ENCODE measurements around the gene APH1B.
A peak's percentile ranks its signal among the peaks of the same experiment; 100 is the strongest.
"Not testable (repeated sequence)": the region's sequence is repeated elsewhere in the genome, so short reads cannot be mapped to it uniquely, and the experiment has no call there.

The APH1B gene

GRCh38 chr15:63277038-63277892 is at the start of gene APH1B:
APH1B (plus strand) TSS chr15:63277605; CDS start chr15:63277624, 19 bp downstream.
- DNase-seq (ENCODE audit: low read depth): no peak

- no peak for DNase-seq (ENCODE audit: low read depth)
Measured at GRCh38 chr15:63227689-63228088, 49.7 kb upstream of the APH1B start.

DNA sequence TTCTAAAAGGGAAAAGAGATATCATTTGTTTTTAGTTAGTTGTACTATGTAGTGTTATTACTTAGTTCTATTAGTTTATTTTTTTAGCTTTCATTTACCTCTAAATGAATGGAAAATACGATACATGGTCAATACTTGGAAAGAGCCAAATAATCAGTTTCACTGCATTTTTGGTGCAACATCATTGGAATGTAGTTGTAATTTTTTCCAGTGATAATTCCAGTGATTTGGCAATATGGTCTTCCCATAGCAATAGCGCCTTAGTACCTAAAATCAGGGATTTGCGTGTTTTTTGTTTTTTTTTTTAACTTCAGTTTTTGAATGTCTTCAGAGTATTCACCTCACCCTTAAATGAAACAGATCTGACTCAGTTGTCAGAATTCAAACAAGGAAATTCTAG is 46.2 kb upstream of the APH1B start:
- no peak for DNase-seq (ENCODE audit: low read depth)

GRCh38 chr15:63231706-63232105 is 45.7 kb upstream of the APH1B start:
- no peak for DNase-seq (ENCODE audit: low read depth)

DNA sequence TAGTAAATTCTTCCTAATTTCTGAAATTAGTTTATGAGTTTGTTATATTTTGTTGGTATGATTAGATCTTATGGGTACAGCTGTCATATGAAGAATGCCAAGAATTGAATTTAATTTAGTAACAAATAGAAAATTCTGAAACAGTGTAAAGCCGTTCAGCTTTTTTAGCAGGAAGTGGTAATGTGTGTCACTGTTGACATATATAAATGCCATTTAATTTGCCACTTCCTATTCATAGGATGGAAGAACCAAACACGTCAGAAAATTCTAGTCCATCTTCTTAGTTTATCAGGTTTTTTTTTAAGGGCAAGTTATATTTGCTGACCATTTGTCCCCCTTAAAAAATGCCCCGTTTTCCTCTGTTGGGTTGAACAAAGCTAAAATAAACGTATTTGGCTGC is 45.0 kb upstream of the APH1B start:
- DNase-seq (ENCODE audit: low read depth): no peak

GRCh38 chr15:63232943-63233342 is 44.5 kb upstream of the APH1B start:
- no peak for DNase-seq (ENCODE audit: low read depth)

DNA sequence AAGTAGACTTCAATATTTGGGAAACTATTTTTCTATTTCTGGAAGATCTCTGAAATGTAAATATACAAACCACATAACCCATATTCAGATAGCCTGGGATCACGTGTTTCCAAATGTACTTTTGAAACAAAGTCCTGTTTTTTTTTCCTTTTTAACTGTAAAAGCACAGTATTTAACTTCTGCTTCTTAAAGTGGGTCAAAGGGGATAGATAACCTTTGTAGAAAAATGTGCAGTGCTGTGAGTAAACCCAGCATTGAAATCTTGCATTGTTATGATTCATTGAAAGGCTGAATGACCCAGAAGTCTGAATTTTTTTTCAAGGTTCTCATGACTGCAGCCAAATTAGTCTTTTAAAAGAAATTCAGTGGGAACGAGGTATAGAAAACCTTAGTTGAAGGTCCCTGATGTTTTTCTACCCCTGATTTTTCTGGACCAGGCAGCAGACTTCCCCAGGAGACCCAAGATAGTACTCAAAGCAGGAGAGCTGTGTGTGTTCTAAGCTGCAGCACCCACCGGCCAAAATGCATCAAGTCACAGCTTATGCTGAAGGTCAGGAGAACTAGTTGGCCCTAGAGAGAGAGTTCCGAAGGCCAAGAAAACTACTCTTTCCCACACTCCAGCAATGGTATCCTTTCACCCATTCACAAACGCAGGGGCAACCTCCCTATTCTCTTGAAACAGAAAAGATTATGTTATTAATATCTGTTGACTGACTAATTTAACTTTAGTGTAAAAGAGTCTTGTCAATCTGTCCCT is 43.6 kb upstream of the APH1B start:
- peak; percentile 42 for DNase-seq (ENCODE audit: low read depth)

DNA sequence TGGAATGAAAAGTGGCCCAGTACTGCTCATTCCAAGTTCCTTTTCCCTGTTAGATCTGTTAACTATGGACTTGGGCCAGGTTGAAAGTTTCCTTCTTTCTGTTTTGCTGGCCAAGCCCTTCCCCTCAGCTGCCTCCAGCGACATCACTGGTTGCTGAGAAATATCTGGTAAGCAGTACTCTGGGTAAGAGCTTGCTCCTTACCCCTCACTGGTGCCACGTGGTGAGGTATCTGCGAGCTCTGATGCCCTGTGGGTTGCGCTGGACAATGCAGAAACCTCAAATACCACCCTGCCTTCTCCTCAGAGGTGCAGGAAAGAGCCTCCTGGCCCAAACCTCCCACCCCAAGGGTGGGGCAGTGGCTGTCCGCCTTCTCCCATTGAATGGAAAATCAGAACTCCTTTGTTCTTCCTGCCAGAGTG is 42.9 kb upstream of the APH1B start:
- peak; percentile 60 for DNase-seq (ENCODE audit: low read depth)

DNA sequence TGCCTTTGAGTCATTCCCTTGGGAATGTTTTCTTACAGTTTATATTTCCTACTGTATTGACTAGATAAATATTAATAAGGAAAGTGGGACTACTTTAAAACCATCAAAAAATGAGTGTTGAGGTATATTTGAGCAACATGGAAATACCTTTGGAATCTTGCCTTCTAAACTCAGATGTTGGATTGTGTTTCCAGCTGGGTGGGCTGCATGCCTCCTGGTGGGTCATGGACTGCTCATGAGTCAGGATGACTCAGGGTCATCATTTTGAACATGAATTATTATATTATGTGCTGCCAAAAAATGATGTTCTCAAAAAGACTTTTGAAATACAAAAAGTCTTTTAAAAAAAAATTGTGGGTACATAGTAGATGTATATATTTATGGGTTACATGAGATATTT is 41.1 kb upstream of the APH1B start:
- DNase-seq (ENCODE audit: low read depth): peak; percentile 65

DNA sequence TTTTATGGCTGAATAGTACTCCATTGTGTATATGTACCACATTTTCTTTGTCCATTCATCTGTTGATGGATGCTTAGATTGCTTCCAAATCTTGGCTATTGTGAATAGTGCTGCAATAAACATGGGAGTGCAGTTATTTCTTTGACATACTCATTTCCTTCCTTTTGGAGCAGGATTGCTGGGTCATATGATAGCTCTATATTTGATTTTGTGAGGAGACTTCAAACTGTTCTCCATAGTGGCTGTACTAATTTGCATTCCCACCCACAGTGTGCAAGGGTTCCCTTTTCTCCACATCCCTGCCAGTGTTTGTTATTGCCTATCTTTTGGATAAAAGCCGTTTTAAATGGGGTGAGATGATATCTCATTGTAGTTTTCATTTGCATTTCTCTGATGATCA is 40.3 kb upstream of the APH1B start:
- not testable (repeated sequence) for DNase-seq (ENCODE audit: low read depth)

DNA sequence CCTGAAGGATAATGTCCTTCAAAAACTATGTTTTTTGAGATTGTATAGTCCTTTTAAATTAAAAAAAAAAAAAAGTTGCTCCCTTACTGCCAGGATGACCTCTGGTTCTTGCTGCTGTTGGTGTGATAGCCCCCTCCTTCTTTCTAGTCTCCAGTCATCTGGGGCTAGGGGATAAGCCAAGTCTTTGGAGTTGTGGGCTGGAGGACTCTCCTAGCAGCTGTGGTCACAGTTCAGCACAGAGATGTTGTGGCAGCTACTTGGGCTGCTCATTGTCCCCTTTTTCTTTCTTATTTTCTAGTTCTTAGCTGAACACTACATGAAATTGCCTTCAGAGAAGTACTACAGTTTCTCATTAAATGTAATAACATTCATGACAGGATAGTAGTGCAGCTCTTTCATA is 39.2 kb upstream of the APH1B start:
- DNase-seq (ENCODE audit: low read depth): no peak

GRCh38 chr15:63238796-63239195 is 38.6 kb upstream of the APH1B start:
- peak; percentile 92 for DNase-seq (ENCODE audit: low read depth)

GRCh38 chr15:63240109-63240508 is 37.3 kb upstream of the APH1B start:
- DNase-seq (ENCODE audit: low read depth): no peak

GRCh38 chr15:63241316-63241715 is 36.1 kb upstream of the APH1B start:
- no peak for DNase-seq (ENCODE audit: low read depth)

- DNase-seq (ENCODE audit: low read depth): peak; percentile 54
Measured at GRCh38 chr15:63243101-63243500, 34.3 kb upstream of the APH1B start.

GRCh38 chr15:63243776-63244175 is 33.6 kb upstream of the APH1B start:
- no peak for DNase-seq (ENCODE audit: low read depth)

DNA sequence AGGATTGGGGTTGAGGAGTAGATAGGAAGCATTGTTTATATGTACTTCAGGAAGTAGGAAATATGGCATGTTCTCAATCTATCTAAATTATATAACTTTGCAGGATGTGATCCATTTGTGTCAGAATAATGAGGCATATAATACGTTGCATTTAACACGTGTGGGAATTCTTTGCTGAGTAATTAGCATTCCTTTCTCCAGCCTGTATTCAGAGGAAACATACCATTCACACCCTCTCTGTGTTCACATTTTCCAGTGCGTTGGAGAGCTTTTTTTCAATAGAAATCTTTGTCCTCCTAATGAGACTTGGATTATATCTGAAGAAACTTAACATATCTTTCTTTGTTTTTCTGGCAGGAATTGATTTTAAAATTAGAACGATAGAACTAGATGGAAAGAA is 33.0 kb upstream of the APH1B start:
- no peak for DNase-seq (ENCODE audit: low read depth)

GRCh38 chr15:63244976-63245645 is 32.3 kb upstream of the APH1B start:
- no peak for DNase-seq (ENCODE audit: low read depth)

GRCh38 chr15:63246691-63247469 is 30.5 kb upstream of the APH1B start:
- peak; percentile 86 for DNase-seq (ENCODE audit: low read depth)

DNA sequence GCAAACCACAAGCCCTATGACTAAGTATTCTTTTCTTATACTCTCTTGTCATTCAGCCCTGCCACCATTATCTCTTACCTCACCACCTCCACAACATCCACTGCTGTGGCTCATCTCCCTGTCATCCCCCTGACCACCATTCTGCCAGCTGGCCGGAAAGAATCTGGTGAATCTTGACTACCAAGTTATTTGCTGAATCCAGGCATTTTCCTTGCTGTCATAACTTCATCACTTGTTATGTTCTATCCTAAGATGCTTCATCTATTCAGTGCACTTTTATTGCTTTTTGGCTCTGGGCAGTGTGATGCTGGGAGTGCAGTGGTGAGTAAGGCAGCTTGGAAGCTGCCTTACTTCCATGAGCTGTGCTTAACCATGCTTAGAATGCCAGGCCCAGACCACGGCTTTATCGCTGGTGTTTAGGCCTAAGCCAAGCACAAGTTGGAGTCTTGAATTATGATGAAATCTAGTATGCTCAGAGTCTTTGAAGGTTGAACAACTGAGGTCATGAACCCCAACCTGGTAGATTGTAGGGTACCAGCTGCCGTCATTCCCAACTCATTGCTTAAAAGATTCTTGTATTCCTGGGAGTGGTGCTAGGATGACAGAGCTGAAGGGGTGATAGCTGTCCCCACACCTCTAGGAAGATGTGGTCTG is 27.0 kb upstream of the APH1B start:
- peak; percentile 93 for DNase-seq (ENCODE audit: low read depth)

- no peak for DNase-seq (ENCODE audit: low read depth)
Measured at GRCh38 chr15:63251701-63252100, 25.7 kb upstream of the APH1B start.
